Caco-2 (cell line): ENCODE data around the gene NUBPL. TPM values are rescaled to one million over a fixed set of nuclear protein-coding genes. Genes with fewer than 3 reads are reported as not detected.
A peak's percentile ranks its signal among the peaks of the same experiment; 100 is the strongest.

Experiments used
- BruUV-seq: library from RNA; stranded (reverse); fragments of 400-500 nt; replicated peaks from 2 replicates; lab custom pipeline; 2021; lab: Mats Ljungman, UMichigan
- CTCF ChIA-PET: fragments of 300-600 bp; sonication (Branson Sonifier 250); formaldehyde crosslinking; loops from one replicate; lab custom pipeline; 2022; ENCODE audit warnings: antibody characterized with exemption; lab: Charles Lee
- POLR2A ChIA-PET: fragments of 300-600 bp; sonication (Branson Sonifier 250); formaldehyde crosslinking; loops from one replicate; lab custom pipeline; 2022; ENCODE audit warnings: antibody characterized with exemption; lab: Charles Lee
- DNase-seq, 2 experiments: peaks; one replicate each; pipeline versions ENCODE4 v3.0.0 to v3.0.0-alpha.2; 2020 to 2022
- H3K27me3 ChIP-seq: replicated peaks from 2 replicates; pipeline ENCODE4 v1.6.0; 2011; ENCODE audit warnings: low read length; ENCODE audit not compliant: control insufficient read depth, insufficient read depth
- H3K36me3 ChIP-seq: 2 replicates; pipeline ENCODE4 v1.5.1; 2011; ENCODE audit warnings: low read length; ENCODE audit not compliant: control insufficient read depth, insufficient read depth
- H3K4me1 ChIP-seq: fragments of 250-450 bp; sonication (Bioruptor Pico); 2 replicates; pipeline ENCODE4 v1.5.1; 2020; ENCODE audit warnings: mild to moderate bottlenecking
- H3K4me3 ChIP-seq: 2 replicates; pipeline ENCODE4 v1.5.1; 2011; ENCODE audit warnings: low read depth, mild to moderate bottlenecking, control low read depth, low read length
- H3K9me3 ChIP-seq: fragments of 250-450 bp; sonication (Bioruptor Pico); 2 replicates; pipeline ENCODE4 v1.5.1; 2020; ENCODE audit warnings: mild to moderate bottlenecking, moderate library complexity
- H3K27ac Mint-ChIP-seq: one replicate; pipeline ENCODE4 v1.8.0; 2022; ENCODE audit warnings: mixed read lengths; ENCODE audit not compliant: unreplicated experiment
- H3K27me3 Mint-ChIP-seq: one replicate; pipeline ENCODE4 v1.8.0; 2022; ENCODE audit warnings: mixed read lengths; ENCODE audit not compliant: insufficient read depth, unreplicated experiment
- H3K36me3 Mint-ChIP-seq: one replicate; pipeline ENCODE4 v1.8.0; 2022; ENCODE audit warnings: mild to moderate bottlenecking, mixed read lengths; ENCODE audit not compliant: insufficient read depth, unreplicated experiment
- H3K4me1 Mint-ChIP-seq: one replicate; pipeline ENCODE4 v1.8.0; 2022; ENCODE audit warnings: low read depth, mixed read lengths; ENCODE audit not compliant: unreplicated experiment
- H3K4me3 Mint-ChIP-seq: one replicate; pipeline ENCODE4 v1.8.0; 2022; ENCODE audit warnings: mild to moderate bottlenecking, moderate library complexity, mixed read lengths; ENCODE audit not compliant: unreplicated experiment
- H3K9me3 Mint-ChIP-seq: one replicate; pipeline ENCODE4 v1.8.0; 2022; ENCODE audit warnings: mixed read lengths; ENCODE audit not compliant: unreplicated experiment
- intact Hi-C: fragments of 100-400 bp; cut with micrococcal nuclease; formaldehyde crosslinking; loops from one replicate; pipeline ENCODE4 v1.10.0; 2022; ENCODE audit not compliant: unreplicated experiment
- total RNA-seq: library from RNA; stranded (reverse); gene quantifications from 2 replicates; pipeline ENCODE4 v1.2.3, GENCODE V29; 2022
- TF ChIP-seq, protein P1 (sequence below), 2 experiments: fragments of 200-600 bp in 1 of 2; IDR thresholded peaks; 1 replicate in 1 of 2; 2 replicates in 1 of 2; pipeline versions ENCODE4 v1.5.1 to v1.8.0; 2011 to 2022; ENCODE audit warnings: antibody characterized with exemption in 1 of 2, control low read depth in 1 of 2, inconsistent platforms in 1 of 2, low read depth in 1 of 2, low read length in 1 of 2, mild to moderate bottlenecking in 1 of 2, moderate library complexity in 1 of 2; ENCODE audit not compliant: insufficient read depth in 1 of 2, severe bottlenecking in 1 of 2, unreplicated experiment in 1 of 2

Gene NUBPL
- total RNA-seq, 1 experiment from 2014 or later = 13.9 TPM

DNA sequence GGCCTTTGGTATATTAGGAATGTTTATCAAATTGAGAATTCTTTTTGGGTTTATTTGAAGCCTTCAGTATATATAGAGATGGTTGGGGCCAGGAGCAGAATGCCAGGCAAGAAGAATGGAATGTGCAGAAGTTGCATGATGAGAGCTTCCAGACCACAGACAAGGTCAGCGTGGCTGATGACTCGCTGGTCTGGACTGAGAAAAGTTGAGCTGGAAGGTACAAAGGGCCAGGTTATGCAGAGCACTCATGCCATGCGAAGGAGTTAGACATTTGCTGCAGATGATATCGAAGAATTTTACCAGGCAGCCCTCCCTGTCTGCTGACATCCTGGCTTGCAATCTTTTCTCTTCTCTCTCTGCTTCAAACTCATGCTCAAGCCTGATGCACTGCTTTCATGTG lies 319.7 kb downstream of the NUBPL start:
- H3K36me3 Mint-ChIP-seq = no peaks in the 10 kb centered on the region
- H3K27ac Mint-ChIP-seq = no peak overlapping the region
- intact Hi-C loops = no loop called here
- no peaks in the 10 kb centered on the region for H3K9me3 Mint-ChIP-seq
- Histone ChIP-seq H3K9me3 (no peaks in the 10 kb centered on the region), H3K36me3 (no peaks in the 10 kb centered on the region), H3K4me3 (no peak overlapping the region), H3K27me3 (no peaks in the 10 kb centered on the region), H3K4me1 (peaks cover 4% of the 10 kb centered on the region; the same call in 1 of the 2 replicates)
- POLR2A ChIA-PET = no interaction called here
- no peak overlapping the region for H3K4me3 Mint-ChIP-seq
- CTCF ChIA-PET = no interaction called here
- peaks cover 7% of the 10 kb centered on the region for H3K4me1 Mint-ChIP-seq
- TF ChIP-seq, protein P1, sequence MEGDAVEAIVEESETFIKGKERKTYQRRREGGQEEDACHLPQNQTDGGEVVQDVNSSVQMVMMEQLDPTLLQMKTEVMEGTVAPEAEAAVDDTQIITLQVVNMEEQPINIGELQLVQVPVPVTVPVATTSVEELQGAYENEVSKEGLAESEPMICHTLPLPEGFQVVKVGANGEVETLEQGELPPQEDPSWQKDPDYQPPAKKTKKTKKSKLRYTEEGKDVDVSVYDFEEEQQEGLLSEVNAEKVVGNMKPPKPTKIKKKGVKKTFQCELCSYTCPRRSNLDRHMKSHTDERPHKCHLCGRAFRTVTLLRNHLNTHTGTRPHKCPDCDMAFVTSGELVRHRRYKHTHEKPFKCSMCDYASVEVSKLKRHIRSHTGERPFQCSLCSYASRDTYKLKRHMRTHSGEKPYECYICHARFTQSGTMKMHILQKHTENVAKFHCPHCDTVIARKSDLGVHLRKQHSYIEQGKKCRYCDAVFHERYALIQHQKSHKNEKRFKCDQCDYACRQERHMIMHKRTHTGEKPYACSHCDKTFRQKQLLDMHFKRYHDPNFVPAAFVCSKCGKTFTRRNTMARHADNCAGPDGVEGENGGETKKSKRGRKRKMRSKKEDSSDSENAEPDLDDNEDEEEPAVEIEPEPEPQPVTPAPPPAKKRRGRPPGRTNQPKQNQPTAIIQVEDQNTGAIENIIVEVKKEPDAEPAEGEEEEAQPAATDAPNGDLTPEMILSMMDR (IDR thresholded peaks at IDR 0.05; ENCODE audit: insufficient read depth in 1 of 2, low read depth in 1 of 2, low read length in 1 of 2, severe bottlenecking in 1 of 2, unreplicated experiment in 1 of 2) = no peak
- H3K27me3 Mint-ChIP-seq = no peaks in the 10 kb centered on the region
- BruUV-seq = no TSS peak
- DNase-seq = peak in 1 of 2 experiments; percentile 27

DNA sequence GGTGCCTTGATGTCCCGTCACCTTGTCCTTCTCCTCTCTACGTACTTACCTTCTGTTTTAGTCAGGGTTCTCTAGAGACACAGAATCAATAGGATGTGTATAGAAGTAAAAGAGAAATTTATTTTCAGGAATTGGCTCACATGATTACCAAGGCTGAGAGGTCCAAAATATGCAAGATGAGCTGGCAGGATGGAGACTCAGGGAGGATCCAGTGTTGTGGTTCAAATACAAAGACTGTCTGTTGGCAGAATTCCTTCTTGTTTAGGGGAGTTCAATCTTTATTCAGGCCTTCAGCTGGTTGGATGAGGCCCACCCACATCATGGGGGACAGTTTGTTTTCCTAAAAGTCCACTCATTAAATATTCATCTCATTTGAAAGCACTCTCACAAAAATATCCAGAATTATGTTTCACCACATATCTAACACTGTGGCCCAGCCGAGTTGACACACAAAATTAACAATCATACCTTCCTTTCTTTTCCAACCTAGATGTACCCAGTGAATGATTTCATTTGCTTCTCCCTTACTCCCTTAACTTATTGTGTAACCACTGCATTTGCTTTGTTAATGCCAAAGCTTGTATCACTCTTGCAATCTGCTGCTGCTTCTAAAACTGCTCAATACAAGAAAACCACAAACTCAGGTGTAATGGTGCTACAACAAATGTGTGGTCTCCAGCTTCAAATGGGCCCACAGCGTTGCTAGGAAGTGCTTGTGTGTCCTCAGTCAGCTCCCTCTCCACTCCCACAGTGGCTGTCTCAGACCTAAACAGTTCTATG lies 320.5 kb downstream of the NUBPL start:
- no peak overlapping the region for H3K27ac Mint-ChIP-seq
- H3K36me3 Mint-ChIP-seq = no peaks in the 10 kb centered on the region
- Histone ChIP-seq H3K27me3 (no peaks in the 10 kb centered on the region), H3K4me3 (no peak overlapping the region), H3K9me3 (no peaks in the 10 kb centered on the region), H3K36me3 (no peaks in the 10 kb centered on the region), H3K4me1 (peaks cover 4% of the 10 kb centered on the region; the same call in 1 of the 2 replicates)
- no peak overlapping the region for H3K4me3 Mint-ChIP-seq
- H3K9me3 Mint-ChIP-seq = no peaks in the 10 kb centered on the region
- BruUV-seq = no TSS peak
- peaks cover 7% of the 10 kb centered on the region for H3K4me1 Mint-ChIP-seq
- H3K27me3 Mint-ChIP-seq = no peaks in the 10 kb centered on the region
- ChIA-PET POLR2A (no interaction called here), CTCF (no interaction called here)
- no peak for DNase-seq
- TF ChIP-seq, protein P1 (IDR thresholded peaks at IDR 0.05; ENCODE audit: insufficient read depth in 1 of 2, low read depth in 1 of 2, low read length in 1 of 2, severe bottlenecking in 1 of 2, unreplicated experiment in 1 of 2) = no peak
- intact Hi-C loops = no loop called here

DNA sequence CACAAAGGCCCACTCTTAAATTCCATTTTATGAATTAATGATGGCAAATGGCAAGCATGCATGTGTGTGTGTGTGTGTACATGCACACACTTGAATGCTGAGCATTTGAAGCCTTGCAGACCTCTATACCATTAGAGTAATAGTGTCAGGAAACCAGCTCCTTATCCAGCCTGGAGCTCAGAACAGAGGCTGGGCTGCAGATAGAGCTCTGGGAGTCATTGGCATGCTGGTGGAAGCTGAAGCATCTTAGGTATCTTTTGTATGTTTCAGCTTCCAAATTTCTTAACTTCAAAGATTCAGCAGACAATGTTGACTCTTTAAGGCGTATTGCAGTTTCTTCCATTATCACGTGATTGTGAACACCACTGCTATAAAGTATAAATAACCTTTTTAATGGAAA lies 323.0 kb downstream of the NUBPL start:
- no peak overlapping the region for H3K4me3 ChIP-seq
- TF ChIP-seq, protein P1 (IDR thresholded peaks at IDR 0.05; ENCODE audit: insufficient read depth in 1 of 2, low read depth in 1 of 2, low read length in 1 of 2, severe bottlenecking in 1 of 2, unreplicated experiment in 1 of 2) = no peak
- H3K27me3 ChIP-seq = no peaks in the 10 kb centered on the region
- H3K27me3 Mint-ChIP-seq = peaks cover 9% of the 10 kb centered on the region
- H3K36me3 Mint-ChIP-seq = no peaks in the 10 kb centered on the region
- H3K27ac Mint-ChIP-seq = no peak overlapping the region
- BruUV-seq = no TSS peak
- DNase-seq = no peak
- no peaks in the 10 kb centered on the region for H3K36me3 ChIP-seq
- POLR2A ChIA-PET = no interaction called here
- no peaks in the 10 kb centered on the region for H3K9me3 Mint-ChIP-seq
- H3K4me1 ChIP-seq = peaks cover 4% of the 10 kb centered on the region; the same call in 1 of the 2 replicates
- no peak overlapping the region for H3K4me3 Mint-ChIP-seq
- H3K4me1 Mint-ChIP-seq = peaks cover 7% of the 10 kb centered on the region
- intact Hi-C loops = no loop called here
- CTCF ChIA-PET = no interaction called here
- no peaks in the 10 kb centered on the region for H3K9me3 ChIP-seq
